DMS79 treated with DMSO at 0.1 percent for 48 hours (cell line): ENCODE data around the gene SLC6A1.
A peak's percentile ranks its signal among the peaks of the same experiment; 100 is the strongest.
"Not testable (repeated sequence)": the region's sequence is repeated elsewhere in the genome, so short reads cannot be mapped to it uniquely, and the experiment has no call there.

Experiments
- DNase-seq: peaks from one replicate; lab custom pipeline; 2025; lab: John Stamatoyannopoulos, UW

The SLC6A1 gene

GRCh38 chr3:11059799-11060115, 67.2 kb downstream of the SLC6A1 start:
- no peak for DNase-seq

DNA sequence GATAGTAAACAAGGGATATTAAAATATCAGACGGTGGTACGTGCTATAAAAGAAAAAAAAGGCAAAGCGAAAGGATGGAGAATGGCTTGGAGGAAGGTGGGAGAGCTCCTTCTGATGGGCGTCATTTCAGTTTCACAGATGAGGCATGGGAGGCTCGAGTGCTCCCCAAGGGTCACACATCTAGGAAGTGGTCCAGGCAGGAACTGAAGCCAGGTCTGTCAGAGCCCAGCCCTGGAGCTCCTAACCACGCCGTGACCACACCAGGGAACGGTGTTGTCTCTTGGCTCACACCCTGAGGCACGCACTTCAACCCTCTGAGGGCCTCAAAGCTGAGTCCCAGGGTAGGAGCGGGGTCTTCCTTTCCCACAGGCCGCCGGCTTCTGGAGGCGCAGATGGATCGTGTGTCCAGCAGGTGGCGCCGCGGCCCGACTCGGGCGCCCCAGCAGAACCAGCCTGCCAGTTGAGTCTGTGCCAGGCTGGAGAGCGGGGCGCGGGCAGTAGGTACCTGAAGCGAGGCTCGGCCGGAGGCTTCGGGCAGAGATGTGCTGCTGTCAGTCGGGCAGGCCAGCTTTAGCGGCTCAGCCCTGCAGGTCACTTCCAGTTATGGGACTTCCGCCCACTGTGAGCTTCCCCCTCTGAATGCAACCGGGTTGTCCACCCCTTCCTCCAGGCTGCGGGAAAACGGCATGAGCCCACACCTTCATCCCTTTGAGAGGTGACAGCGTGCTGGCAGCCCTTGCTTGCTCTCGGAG, 68.1 kb downstream of the SLC6A1 start:
- DNase-seq = peak; percentile 29

- not testable (repeated sequence) for DNase-seq
Observed at GRCh38 chr3:11061268-11061871, 68.8 kb downstream of the SLC6A1 start.

DNA sequence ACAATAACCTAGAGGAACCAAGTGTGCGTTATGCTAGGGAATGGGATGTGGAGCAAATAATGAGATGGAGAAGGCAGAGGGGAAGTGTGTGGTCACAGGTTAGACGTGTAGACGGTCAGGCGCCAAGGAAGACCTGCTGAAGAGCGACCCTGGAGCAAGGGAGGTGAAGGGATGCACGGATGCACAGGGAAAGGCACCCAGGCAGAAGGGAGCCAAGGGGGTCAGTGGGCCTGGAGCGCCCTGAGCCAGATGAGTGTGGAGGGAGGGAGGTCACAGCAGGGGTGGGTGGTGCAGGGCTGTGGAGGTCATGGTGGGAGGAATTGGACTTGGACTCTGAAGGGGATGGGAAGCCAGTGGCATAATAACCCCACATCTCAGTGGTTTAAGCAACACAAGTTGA, 70.2 kb downstream of the SLC6A1 start:
- DNase-seq = no peak

GRCh38 chr3:11071096-11071755, 78.7 kb downstream of the SLC6A1 start:
- no peak for DNase-seq

GRCh38 chr3:11072631-11073030, 80.1 kb downstream of the SLC6A1 start:
- no peak for DNase-seq

- no peak for DNase-seq
Observed at GRCh38 chr3:11074011-11074410, 81.5 kb downstream of the SLC6A1 start.

GRCh38 chr3:11074451-11074850, 81.9 kb downstream of the SLC6A1 start:
- DNase-seq = no peak

DNA sequence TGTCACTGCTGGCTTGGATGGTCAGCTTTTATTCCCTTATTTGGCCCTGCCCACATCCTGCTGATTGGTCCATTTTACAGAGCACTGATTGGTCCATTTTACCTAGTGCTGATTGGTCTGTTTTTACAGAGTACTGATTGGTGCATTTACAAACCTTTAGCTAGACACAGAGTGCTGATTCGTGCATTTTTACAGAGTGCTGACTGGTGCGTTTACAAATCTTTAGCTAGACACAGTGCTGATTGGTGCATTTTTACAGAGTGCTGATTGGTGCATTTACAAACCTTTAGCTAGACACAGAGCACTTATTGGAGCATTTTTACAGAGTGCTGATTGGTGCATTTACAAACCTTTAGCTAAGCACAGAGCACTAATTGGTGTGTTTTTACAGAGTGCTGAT, 82.6 kb downstream of the SLC6A1 start:
- DNase-seq = not testable (repeated sequence)

GRCh38 chr3:11076711-11077110, 84.2 kb downstream of the SLC6A1 start:
- no peak for DNase-seq

DNA sequence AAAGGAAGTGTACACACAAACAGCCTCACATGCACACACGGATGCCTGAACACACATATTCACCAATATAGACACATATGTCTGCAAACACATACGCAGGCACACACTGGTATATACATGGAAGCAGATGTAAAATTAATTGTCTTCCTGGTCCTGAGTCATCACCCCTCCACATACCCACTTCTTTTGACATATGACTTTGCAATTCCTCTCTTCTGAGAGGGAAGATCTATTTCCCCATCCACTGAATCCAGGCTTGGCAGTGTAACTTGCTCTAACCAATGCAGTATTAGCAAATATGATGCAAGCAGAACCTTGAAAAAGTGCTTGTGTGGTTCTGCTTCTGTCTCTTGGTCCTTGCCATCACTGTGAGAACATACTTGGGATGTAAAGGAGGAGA, 84.9 kb downstream of the SLC6A1 start:
- DNase-seq = no peak

- DNase-seq = no peak
Observed at GRCh38 chr3:11078826-11079515, 86.4 kb downstream of the SLC6A1 start.

DNA sequence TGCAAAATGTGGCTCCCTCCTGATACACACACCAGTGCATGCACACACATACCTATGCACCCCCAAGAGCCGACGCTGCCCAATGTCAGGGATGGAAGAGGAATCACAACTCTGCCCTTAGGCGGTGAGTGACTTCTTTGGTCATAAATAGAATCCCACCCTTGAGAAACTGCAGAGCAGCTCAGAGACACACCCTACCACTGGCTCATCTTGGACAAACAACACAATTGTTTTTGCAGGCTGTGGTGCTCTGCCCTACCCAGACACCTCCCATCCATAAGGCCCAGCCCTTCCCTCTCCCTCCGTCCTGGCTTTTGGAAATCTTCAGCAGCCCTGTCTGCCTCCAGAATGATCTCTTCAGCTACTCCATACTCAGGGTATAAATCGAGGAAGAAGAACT, 87.9 kb downstream of the SLC6A1 start:
- no peak for DNase-seq

- no peak for DNase-seq
Observed at GRCh38 chr3:11084098-11084497, 91.5 kb downstream of the SLC6A1 start.

DNA sequence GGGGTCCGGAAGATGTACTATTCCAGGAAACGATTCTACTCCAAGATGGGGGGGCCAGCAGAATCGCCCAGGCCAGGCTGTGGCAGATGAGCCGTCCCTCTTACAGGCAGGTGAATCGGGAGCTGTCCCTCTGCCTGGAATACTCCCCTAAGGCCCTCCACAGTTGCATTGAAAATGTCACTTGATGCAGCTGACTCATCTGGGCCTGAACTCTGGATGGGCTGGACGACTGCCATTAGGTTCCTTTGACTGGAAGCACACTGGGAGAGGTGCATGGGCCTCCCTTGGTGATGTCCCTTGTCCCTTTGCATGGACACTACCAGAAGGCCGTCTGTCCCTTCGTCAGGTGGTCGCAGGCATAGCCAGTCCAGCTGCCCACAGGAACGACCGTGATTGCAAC, 92.1 kb downstream of the SLC6A1 start:
- no peak for DNase-seq

GRCh38 chr3:11085093-11085840, 92.7 kb downstream of the SLC6A1 start:
- DNase-seq = no peak

DNA sequence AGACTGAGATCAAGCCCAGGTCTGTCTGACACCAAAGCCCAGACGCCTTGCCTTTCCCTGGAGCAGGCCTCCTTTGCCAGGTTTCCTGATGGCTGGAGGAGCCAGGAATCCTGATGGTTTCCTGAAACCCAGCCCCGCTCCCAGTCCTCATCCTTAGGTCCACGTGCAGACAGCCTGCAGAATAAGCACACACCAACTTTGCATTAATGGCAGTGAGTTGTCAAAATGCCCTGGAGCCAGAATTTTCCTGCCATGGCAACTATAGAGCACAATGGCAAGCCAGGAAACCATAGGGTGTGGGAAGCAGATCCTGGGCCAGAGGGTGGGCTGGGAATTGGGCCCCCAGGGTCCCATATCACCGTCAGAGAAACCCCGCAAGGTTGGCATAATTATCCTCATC, 94.3 kb downstream of the SLC6A1 start:
- DNase-seq = no peak

DNA sequence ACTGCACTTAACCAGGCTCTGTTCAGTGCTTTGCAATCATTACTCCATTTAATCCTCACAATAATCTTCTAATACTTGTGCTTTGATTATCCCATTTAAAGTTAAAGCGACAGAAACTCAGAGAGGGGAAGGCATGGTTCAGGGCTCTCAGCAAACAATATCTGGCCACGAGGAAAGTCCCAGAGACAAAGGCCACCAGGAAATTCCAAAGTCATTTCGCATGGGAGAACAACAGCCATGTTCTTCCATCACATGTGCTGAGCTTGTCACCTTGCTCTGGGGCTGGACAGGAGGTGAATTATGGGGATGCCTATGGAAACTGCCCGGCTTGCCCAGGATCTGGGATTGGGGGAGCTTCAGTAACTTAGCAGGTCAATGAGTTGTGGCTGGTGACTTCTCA, 95.5 kb downstream of the SLC6A1 start:
- DNase-seq = no peak

- DNase-seq = no peak
Observed at GRCh38 chr3:11088831-11089230, 96.3 kb downstream of the SLC6A1 start.
